ENCODE data around the gene GPRC6A. TPM values are rescaled to one million over a fixed set of nuclear protein-coding genes. Genes with fewer than 3 reads are reported as not detected.

The GPRC6A gene
- total RNA-seq, 1 experiment from 2014 or later: not detected

- no peak overlapping the region for H2BK12ac ChIP-seq (ENCODE audit: insufficient read length, low read depth, low read length)
- H3K27me3 Mint-ChIP-seq (ENCODE audit: low read depth): peaks cover 2% of the 10 kb centered on the region
- no peak for DNase-seq
- H3K4me1 Mint-ChIP-seq: no peaks in the 10 kb centered on the region
- H4K20me1 ChIP-seq (ENCODE audit: control insufficient read depth, insufficient read depth, insufficient read length): no peaks in the 10 kb centered on the region
- no peak overlapping the region for H3K9ac ChIP-seq (ENCODE audit: extremely low read depth, insufficient read length, low read length)
- no peaks in the 10 kb centered on the region for H3K9me3 Mint-ChIP-seq
- H3K56ac ChIP-seq (ENCODE audit: insufficient read length, low read depth, low read length): no peak overlapping the region
- TF ChIP-seq CTCF (conservative IDR thresholded peaks at IDR 0.05): no peak
- H2AK5ac ChIP-seq (ENCODE audit: insufficient read length, low read length): no peak overlapping the region
- no peak overlapping the region for H3K4ac ChIP-seq (ENCODE audit: low read depth, low read length)
- H4K5ac ChIP-seq (ENCODE audit: insufficient read length, low read depth, low read length): no peak overlapping the region
- WGBS (ENCODE audit: extremely low coverage, insufficient read length, low lambda C conversion rate): no CpG with 5 or more reads among the region's 1 CpG
- no peak overlapping the region for H2AFZ ChIP-seq (ENCODE audit: low read length)
- H2BK20ac ChIP-seq (ENCODE audit: low read depth, low read length, poor library complexity, severe bottlenecking): no peak overlapping the region
- no peak overlapping the region for H3K4me3 Mint-ChIP-seq
- H2BK120ac ChIP-seq (ENCODE audit: low read depth, low read length, poor library complexity, severe bottlenecking): no peak overlapping the region
- no peak overlapping the region for H4K91ac ChIP-seq (ENCODE audit: insufficient read length, low read depth, low read length)
- no peak overlapping the region for H3K4me2 ChIP-seq (ENCODE audit: insufficient read depth, insufficient read length, low read length)
- H4K8ac ChIP-seq (replicated peaks; ENCODE audit: insufficient read length, low read depth, low read length): no peak overlapping the region
- no peak overlapping the region for H3K23ac ChIP-seq (ENCODE audit: insufficient read length, low read depth, low read length)
- H3K79me2 ChIP-seq (ENCODE audit: insufficient read depth, low read length): no peaks in the 10 kb centered on the region
- no peak overlapping the region for H2BK5ac ChIP-seq (ENCODE audit: insufficient read length, low read length)
- no peaks in the 10 kb centered on the region for H3K9me3 ChIP-seq (ENCODE audit: control insufficient read depth, low read depth, low read length)
- H3K18ac ChIP-seq (ENCODE audit: insufficient read length, low read depth, low read length): no peak overlapping the region
- H3K23me2 ChIP-seq (ENCODE audit: insufficient read length, low read depth, low read length, poor library complexity, severe bottlenecking): no peaks in the 10 kb centered on the region
- H3K14ac ChIP-seq (ENCODE audit: insufficient read depth, low read length): no peak overlapping the region
- no peaks in the 10 kb centered on the region for H3K4me1 ChIP-seq (ENCODE audit: insufficient read depth, low read length)
- no peak overlapping the region for H3K27ac Mint-ChIP-seq
- no peak overlapping the region for H2BK15ac ChIP-seq (ENCODE audit: low read depth, low read length)
- no peaks in the 10 kb centered on the region for H3K36me3 Mint-ChIP-seq (ENCODE audit: insufficient read depth in 1 of 3, low read depth in 3 of 3)
- no peaks in the 10 kb centered on the region for H3K79me1 ChIP-seq (ENCODE audit: insufficient read depth, low read depth, low read length, poor library complexity, severe bottlenecking)
- no peak overlapping the region for H3T11ph ChIP-seq (ENCODE audit: low read length)
- no peaks in the 10 kb centered on the region for H3K27me3 ChIP-seq (ENCODE audit: insufficient read depth, low read length)
- H3K27ac ChIP-seq (ENCODE audit: insufficient read length, low read depth, low read length): no peak overlapping the region
Observed at GRCh38 chr6:116773886-116774285, 55.0 kb downstream of the GPRC6A start.

Data from H9 (cell line).